ENCODE results near the gene APOBEC3H. TPM values are rescaled to one million over a fixed set of nuclear protein-coding genes. Genes with fewer than 3 reads are reported as not detected.

The APOBEC3H gene
- total RNA-seq, 1 experiment from 2014 or later: 1.2 TPM

- Mint-ChIP-seq H3K27me3 (ENCODE audit: insufficient read depth, unreplicated experiment) (no peaks in the 10 kb centered on the region), H3K27ac (ENCODE audit: low read depth, unreplicated experiment) (no peak overlapping the region), H3K4me3 (ENCODE audit: unreplicated experiment) (no peak overlapping the region), H3K36me3 (ENCODE audit: insufficient read depth, unreplicated experiment) (no peaks in the 10 kb centered on the region), H3K4me1 (ENCODE audit: insufficient read depth, unreplicated experiment) (no peaks in the 10 kb centered on the region), H3K9me3 (ENCODE audit: unreplicated experiment) (no peaks in the 10 kb centered on the region)
- POLR2A ChIA-PET: no interaction called here
- CTCF ChIA-PET: interaction anchor here (0.7 to 2.1 kb wide), 5 partner anchors 121 to 358 kb away, joined by 3 to 17 read pairs (median 3); no protein-coding TSS in a partner anchor
- intact Hi-C loops (cut with micrococcal nuclease): loop anchor here (2.0 to 5.0 kb wide), 2 partner anchors 253 to 357 kb away; no protein-coding TSS in a partner anchor
- BruUV-seq (replicated peaks): no TSS peak
- no peak for TF ChIP-seq CTCF (IDR thresholded peaks at IDR 0.05; ENCODE audit: unreplicated experiment)
- DNase-seq (ENCODE audit: unreplicated experiment): no peak
Observed at GRCh38 chr22:39123751-39124581, 26.9 kb downstream of the APOBEC3H start.

DNA sequence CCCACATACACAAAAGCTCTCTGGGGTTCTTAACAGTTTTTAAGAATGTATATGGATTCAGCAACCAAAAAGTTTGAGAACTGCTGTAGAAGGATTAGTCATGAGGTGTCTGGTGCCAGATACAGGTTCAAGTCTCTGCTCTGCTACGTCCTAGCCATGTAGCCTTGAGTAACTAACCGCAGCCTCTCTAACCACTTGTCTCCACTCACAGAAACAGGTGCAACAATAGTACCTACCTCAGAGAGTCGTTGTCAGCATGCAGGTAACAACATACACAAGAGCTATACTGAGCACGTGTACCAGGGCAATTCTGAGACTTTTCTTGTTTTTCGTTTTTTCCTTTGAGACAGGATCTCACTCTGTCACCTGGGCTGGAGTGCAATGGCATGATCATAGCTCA, 28.6 kb downstream of the APOBEC3H start:
- no TSS peak for BruUV-seq (replicated peaks)
- no peaks in the 10 kb centered on the region for H3K9me3 Mint-ChIP-seq (ENCODE audit: unreplicated experiment)
- no peaks in the 10 kb centered on the region for H3K4me1 Mint-ChIP-seq (ENCODE audit: insufficient read depth, unreplicated experiment)
- intact Hi-C loops (cut with micrococcal nuclease): no loop called here
- H3K4me3 Mint-ChIP-seq (ENCODE audit: unreplicated experiment): no peak overlapping the region
- H3K27ac Mint-ChIP-seq (ENCODE audit: low read depth, unreplicated experiment): no peak overlapping the region
- no peak for DNase-seq (ENCODE audit: unreplicated experiment)
- CTCF ChIA-PET: interaction anchor here (0.6 to 2.6 kb wide), 4 partner anchors 9 to 451 kb away, joined by 3 to 11 read pairs (median 4); no protein-coding TSS in a partner anchor
- H3K27me3 Mint-ChIP-seq (ENCODE audit: insufficient read depth, unreplicated experiment): no peaks in the 10 kb centered on the region
- peaks cover 5% of the 10 kb centered on the region for H3K36me3 Mint-ChIP-seq (ENCODE audit: insufficient read depth, unreplicated experiment)
- no peak for TF ChIP-seq CTCF (IDR thresholded peaks at IDR 0.05; ENCODE audit: unreplicated experiment)
- POLR2A ChIA-PET: interaction anchor here (0.9 to 1.5 kb wide), 2 partner anchors 141 to 255 kb away, joined by 5 read pairs; no protein-coding TSS in a partner anchor

- H3K36me3 Mint-ChIP-seq (ENCODE audit: insufficient read depth, unreplicated experiment): peaks cover 5% of the 10 kb centered on the region
- no peak overlapping the region for H3K4me3 Mint-ChIP-seq (ENCODE audit: unreplicated experiment)
- BruUV-seq (replicated peaks): no TSS peak
- no peaks in the 10 kb centered on the region for H3K27me3 Mint-ChIP-seq (ENCODE audit: insufficient read depth, unreplicated experiment)
- H3K9me3 Mint-ChIP-seq (ENCODE audit: unreplicated experiment): no peaks in the 10 kb centered on the region
- H3K4me1 Mint-ChIP-seq (ENCODE audit: insufficient read depth, unreplicated experiment): no peaks in the 10 kb centered on the region
- intact Hi-C loops (cut with micrococcal nuclease): no loop called here
- no peak for TF ChIP-seq CTCF (IDR thresholded peaks at IDR 0.05; ENCODE audit: unreplicated experiment)
- CTCF ChIA-PET: interaction anchor here (0.6 to 1.1 kb wide), 3 partner anchors 183 to 384 kb away, joined by 3 to 4 read pairs (median 4); no protein-coding TSS in a partner anchor
- POLR2A ChIA-PET: interaction anchor here (0.6 kb wide), 1 partner anchor 1780 kb away, joined by 3 read pairs; no protein-coding TSS in a partner anchor
- no peak for DNase-seq (ENCODE audit: unreplicated experiment)
- no peak overlapping the region for H3K27ac Mint-ChIP-seq (ENCODE audit: low read depth, unreplicated experiment)
Observed at GRCh38 chr22:39128508-39128907, 31.5 kb downstream of the APOBEC3H start.

- Mint-ChIP-seq H3K4me3 (ENCODE audit: unreplicated experiment) (no peak overlapping the region), H3K27ac (ENCODE audit: low read depth, unreplicated experiment) (no peak overlapping the region), H3K4me1 (ENCODE audit: insufficient read depth, unreplicated experiment) (no peaks in the 10 kb centered on the region), H3K9me3 (ENCODE audit: unreplicated experiment) (no peaks in the 10 kb centered on the region), H3K36me3 (ENCODE audit: insufficient read depth, unreplicated experiment) (peaks cover 5% of the 10 kb centered on the region), H3K27me3 (ENCODE audit: insufficient read depth, unreplicated experiment) (no peaks in the 10 kb centered on the region)
- ChIA-PET POLR2A (interaction anchor here (0.6 kb wide), 1 partner anchor 1780 kb away, joined by 3 read pairs; no protein-coding TSS in a partner anchor), CTCF (interaction anchor here (0.6 to 1.1 kb wide), 3 partner anchors 103 to 259 kb away, joined by 3 to 4 read pairs (median 3); no protein-coding TSS in a partner anchor)
- no TSS peak for BruUV-seq (replicated peaks)
- TF ChIP-seq CTCF (IDR thresholded peaks at IDR 0.05; ENCODE audit: unreplicated experiment): no peak
- intact Hi-C loops (cut with micrococcal nuclease): no loop called here
- no peak for DNase-seq (ENCODE audit: unreplicated experiment)
Observed at GRCh38 chr22:39129081-39129480, 32.0 kb downstream of the APOBEC3H start.
